RPMI8226 (cell line): ENCODE data around the gene DAZAP2.
"Not testable (repeated sequence)": the region's sequence is repeated elsewhere in the genome, so short reads cannot be mapped to it uniquely, and the experiment has no call there.

Source experiments
- DNase-seq: peaks from one replicate; pipeline ENCODE4 v3.0.0-alpha.2; 2015

The DAZAP2 gene

DNA sequence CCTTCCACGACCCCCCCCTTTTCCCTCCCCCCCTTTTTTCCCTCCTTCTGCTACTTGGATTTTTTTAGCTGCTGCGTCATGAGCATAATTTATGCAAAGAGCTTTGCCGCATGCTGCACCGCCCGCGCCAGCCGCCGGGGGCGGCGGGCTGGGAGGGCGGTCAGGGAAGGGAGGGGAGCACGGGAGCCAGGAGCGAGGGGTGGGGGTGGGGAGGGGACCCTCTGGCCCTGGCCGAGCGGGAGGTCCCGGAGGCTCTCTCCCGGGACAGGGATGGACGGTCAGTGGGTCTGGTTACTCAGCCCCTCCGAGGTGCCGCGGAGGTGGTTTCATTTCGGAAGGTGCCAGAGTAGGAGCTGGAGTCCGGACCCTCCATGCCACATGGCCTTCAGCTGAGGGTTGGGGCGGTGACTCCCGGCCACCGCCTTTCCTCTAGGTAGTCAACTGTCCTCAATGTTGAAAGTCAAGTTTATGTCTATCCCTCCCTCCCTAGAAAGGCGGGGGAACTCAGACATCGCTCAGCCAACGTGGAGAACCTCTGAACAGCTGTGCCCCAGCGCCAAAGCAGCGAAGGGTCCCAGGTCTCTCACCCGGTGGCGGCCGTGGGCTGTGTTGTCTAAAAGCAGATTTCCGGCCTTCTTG is 20.5 kb upstream of the DAZAP2 start, which contains the start of gene POU6F1:
TSS of gene POU6F1 (minus strand) at position 95 of the 639 bp plus-strand sequence. CDS start 11,226 bp downstream, outside the sequence.
- DNase-seq, result peak; percentile 83

- peak; percentile 20 for DNase-seq
Measured at GRCh38 chr12:51218607-51219161, 19.9 kb upstream of the DAZAP2 start.

GRCh38 chr12:51219322-51219721 is 19.3 kb upstream of the DAZAP2 start:
- no peak for DNase-seq

GRCh38 chr12:51219857-51220256 is 18.8 kb upstream of the DAZAP2 start:
- DNase-seq, result not testable (repeated sequence)

DNA sequence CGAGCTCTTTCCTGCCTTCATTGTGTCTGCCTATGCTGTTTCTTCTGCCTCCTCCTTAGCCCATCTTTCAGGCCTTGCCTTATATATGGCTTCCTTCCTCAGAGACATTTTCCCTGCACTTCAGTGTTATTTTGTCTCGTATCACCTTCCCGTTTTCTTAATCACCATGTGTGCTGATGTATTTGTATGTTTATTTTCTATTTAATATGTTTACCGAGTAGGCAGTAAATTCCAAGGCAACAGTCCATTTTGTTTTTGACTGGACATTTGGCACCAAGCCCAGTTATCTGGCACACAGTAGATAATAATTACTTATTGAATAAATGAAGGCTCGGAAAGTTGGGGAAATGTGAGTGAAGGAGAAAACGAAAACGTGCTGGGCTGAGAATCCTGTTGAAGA is 16.2 kb upstream of the DAZAP2 start:
- DNase-seq, result no peak

DNA sequence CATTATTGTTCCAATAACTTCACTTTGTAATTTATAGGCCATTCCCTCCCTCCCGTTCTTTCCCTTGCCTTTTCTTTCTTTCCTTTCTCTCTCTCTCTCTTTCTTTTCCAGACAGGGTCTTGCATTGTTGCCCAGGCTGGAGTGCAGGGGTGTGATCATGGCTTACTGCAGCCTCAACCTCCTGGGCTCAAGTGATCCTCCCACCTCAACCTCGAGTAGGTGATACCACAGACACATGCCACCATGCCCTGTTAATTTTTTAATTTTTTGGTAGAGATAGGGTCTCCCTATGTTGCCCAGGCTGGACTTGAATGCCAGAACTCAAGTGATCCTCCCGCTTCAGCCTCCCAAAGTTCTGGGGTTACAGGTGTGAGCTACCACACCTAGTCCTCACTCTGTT is 14.0 kb upstream of the DAZAP2 start:
- no peak for DNase-seq

DNA sequence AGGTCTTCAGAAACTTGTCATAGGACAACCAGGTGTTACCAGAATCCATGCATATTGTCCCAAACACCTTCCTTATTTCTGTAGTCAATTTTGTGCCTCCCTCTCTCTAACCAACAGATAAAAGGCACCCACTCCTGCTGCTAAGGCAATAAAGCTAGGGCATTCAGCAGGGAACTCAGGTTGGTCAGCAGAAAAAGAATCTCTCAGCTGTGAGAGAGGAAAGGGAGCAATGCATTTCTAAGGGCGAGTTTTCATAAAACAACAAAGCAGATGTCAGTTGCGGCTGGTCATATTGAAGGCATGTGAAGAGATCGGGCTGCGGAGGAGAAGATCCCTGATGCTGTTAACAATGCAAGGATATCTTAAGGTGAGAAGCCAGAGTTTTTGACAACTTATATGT is 13.4 kb upstream of the DAZAP2 start:
- DNase-seq, result no peak

DNA sequence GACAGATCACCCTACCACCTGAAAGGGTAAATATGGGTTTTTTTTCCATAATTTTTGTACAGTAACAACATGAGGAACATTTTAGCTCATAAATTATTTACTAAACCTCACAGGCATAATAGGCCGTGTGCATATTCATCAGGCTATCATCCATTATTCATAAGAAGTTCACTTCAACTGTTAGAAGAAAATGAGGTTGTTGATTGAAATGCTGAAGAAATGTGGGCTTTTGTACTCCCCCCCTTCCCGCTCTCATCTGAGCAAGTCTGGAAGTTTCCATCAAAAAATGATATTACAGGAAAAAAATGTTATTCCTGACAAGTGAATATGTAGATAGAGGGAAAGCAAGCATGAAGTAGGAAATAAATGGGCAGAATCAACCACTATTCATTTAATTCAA is 12.9 kb upstream of the DAZAP2 start:
- DNase-seq, result no peak

DNA sequence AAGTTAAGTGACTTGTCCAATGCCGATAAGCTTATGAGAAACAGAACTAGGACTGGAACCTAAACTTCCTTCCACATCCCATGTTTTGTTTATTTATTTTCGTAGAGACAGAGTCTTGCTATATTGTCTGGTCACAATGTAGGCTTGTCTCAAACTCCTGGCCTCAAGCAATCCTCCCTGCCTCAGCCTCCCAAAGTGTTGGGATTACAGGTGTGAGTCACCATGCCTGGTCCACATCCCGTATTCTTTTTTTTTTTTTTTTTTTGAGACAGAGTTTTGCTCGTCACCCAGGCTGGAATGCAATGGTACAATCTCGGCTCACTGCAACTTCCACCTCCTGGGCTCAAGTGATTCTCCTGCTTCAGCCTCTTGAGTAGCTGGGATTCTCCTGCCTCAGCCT is 11.5 kb upstream of the DAZAP2 start:
- DNase-seq, result not testable (repeated sequence)

DNA sequence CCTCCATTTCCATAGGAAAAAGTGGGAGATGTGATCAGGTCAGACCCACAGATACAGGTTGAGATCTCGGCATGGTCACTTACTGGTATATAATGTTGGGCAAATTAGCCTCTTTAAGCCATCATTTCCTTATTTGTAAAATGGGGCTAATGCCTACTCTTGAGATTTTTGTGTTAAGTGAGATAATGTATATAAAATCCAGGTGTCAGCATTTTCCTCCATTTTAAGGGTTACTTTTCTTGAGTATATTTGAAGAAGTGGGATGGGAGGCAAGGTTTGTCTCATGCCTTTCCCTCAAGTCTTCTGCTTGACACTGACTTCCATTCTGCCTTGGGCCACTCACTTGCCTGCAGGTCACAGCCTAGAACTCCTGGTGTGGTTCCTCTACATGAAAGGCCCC is 10.7 kb upstream of the DAZAP2 start:
- DNase-seq, result no peak

GRCh38 chr12:51229116-51229809 is 9.4 kb upstream of the DAZAP2 start:
- no peak for DNase-seq

- no peak for DNase-seq
Measured at GRCh38 chr12:51232642-51233041, 6.0 kb upstream of the DAZAP2 start.

- no peak for DNase-seq
Measured at GRCh38 chr12:51234530-51234929, 4.1 kb upstream of the DAZAP2 start.

GRCh38 chr12:51238037-51238509 is 553 bp upstream of the DAZAP2 start:
- peak; percentile 73 for DNase-seq

DNA sequence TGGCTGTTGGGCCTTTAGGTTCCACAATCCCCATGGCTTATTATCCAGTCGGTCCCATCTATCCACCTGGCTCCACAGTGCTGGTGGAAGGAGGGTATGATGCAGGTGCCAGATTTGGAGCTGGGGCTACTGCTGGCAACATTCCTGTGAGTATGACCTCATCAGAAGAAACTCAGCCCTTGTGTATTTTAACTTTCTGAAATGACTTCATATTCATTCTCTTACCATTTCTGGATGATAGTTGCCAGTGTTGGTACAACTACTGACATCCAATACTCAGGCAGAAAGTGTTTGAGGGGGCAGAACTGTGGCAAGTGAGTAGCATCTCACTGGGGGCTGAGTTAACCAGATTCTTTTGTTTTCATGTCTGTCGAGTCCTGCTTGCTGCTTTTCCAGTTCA is 2.3 kb downstream of the DAZAP2 start:
- DNase-seq, result no peak

GRCh38 chr12:51242120-51242519 is 3.5 kb downstream of the DAZAP2 start:
- DNase-seq, result no peak

- DNase-seq, result no peak
Measured at GRCh38 chr12:51242876-51243275, 4.2 kb downstream of the DAZAP2 start.

GRCh38 chr12:51244269-51244668 is 5.6 kb downstream of the DAZAP2 start:
- no peak for DNase-seq

DNA sequence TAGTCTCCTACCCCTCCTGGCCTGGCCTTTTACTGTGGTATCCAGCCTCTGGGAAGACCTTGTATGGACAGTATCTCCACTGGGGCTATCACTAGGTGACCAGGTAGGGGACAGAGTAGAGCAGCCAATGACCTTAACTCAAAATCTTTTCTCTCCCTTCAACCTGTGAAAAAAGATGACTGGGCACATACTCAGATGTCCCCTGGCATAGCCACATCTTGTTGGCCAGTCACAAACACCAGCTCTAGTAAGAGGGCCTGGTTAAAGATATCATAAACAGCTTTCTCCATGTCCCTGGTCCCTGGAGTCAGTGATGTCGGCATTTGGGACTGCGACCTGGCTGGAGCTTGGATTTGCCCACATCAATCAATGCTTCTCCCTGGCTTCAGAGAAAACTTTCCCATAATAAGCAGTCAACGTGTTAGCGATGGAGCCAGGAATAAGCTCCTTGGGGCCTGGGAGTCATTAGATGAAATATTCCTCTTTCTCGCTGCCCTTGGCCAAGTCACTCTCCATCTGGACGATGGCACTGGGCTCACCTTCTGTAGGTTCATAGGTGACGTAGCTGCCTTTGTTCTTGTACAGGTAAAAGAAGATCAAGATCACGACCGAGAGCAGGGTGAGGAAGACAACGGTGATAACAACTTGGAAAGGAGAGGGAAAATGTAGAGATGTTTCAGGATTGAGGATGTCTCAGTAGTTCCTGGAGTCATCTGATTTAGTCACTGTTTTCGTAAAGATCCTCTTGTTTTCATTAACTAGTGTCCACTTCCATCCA is 7.0 kb downstream of the DAZAP2 start:
- DNase-seq, result no peak

- no peak for DNase-seq
Measured at GRCh38 chr12:51246254-51246853, 7.7 kb downstream of the DAZAP2 start.

DNA sequence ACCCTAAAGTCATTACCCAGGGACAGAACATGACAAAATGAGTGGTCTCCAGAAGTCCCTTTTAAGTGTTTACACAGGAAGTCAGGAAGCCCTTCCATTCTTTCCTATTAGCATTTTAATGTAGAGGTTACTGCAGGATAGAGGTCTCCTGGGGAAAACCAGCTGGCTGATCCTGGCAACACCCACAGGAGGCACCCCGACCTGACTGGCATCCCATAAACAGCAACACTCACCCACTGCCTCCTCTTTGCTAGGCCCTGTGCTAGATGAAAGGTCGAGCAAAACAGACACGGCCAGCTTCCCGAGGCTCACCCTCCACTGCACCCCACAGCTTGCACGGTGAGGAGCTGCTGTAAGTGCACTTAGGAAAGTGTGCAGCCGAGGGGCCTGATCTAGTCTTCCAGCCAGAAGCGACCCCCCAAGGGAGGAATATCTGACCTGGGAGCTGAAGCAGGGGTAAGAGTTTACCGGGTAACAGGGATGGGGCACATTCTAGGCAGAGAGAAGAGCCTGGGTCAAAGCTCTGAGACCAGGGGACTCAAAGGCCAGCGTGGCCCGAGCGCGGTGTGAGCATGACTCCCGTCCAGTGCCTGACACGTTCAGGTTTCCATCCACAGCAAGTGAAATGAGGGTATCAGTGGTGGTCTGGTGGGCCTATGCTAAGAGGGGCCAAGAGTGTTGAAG is 9.0 kb downstream of the DAZAP2 start:
- DNase-seq, result no peak

DNA sequence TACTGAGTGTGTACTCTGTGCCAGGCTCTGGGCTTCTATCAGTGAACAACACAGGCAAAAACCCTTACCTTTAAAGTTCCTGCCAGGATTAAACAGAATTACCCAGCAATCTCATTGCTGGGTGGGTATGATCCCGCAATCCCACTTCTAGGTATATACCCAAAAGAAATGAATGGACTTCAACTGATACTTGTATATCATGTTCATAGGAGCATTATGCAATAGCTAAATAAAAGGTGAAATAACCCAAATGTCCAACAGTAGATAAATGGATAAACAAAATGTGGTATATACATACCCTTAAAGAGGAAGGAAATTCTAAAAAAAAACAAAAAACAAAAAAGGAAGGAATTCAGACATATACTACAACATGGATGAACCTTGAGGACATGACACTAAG is 14.7 kb downstream of the DAZAP2 start:
- no peak for DNase-seq
